Neural cell (in vitro differentiated cells): Measurements from ENCODE around the gene GPHN.

Experiments used
- CTCF ChIP-seq: fragments of 450-650 bp; IDR thresholded peaks from 2 replicates; pipeline ENCODE4 v1.5.1; 2014; ENCODE audit warnings: antibody characterized with exemption, mild to moderate bottlenecking, moderate library complexity; ENCODE audit not compliant: poor library complexity, severe bottlenecking
- EZH2 ChIP-seq: fragments of 200-600, 300-800 bp; shearing (Covaris generic), sonication (generic); IDR thresholded peaks from 2 replicates; pipeline ENCODE4 v1.6.1; 2014; ENCODE audit warnings: antibody characterized with exemption, low read length, borderline replicate concordance, mild to moderate bottlenecking; ENCODE audit not compliant: insufficient read depth, poor library complexity, severe bottlenecking
- POLR2AphosphoS5 ChIP-seq: IDR thresholded peaks from 2 replicates; pipeline ENCODE4 v1.6.1; 2012
- RAD21 ChIP-seq: fragments of 450-650 bp; conservative IDR thresholded peaks from 2 replicates; pipeline ENCODE4 v1.6.1; 2014; ENCODE audit warnings: antibody characterized with exemption, mild to moderate bottlenecking, moderate library complexity
- REST ChIP-seq: IDR thresholded peaks from 2 replicates; pipeline ENCODE4 v1.6.1; 2012; ENCODE audit warnings: borderline replicate concordance

GRCh38 chr14:66813636-66814035 lies 305.7 kb downstream of the GPHN start:
- TF ChIP-seq CTCF, result no peak
- no peak for TF ChIP-seq REST
- TF ChIP-seq POLR2AphosphoS5, result no peak
- no peak for TF ChIP-seq RAD21
- TF ChIP-seq EZH2, result no peak
